ENCODE results near the gene FGF4. TPM values are rescaled to one million over a fixed set of nuclear protein-coding genes. Genes with fewer than 3 reads are reported as not detected.

FGF4 gene
- total and polyA plus RNA-seq, 8 donors, result not detected

- H3K27me3 ChIP-seq, result peaks cover 0 to 41% of the 10 kb centered on the region in 2 donors
- no peaks in the 10 kb centered on the region for H3K4me1 ChIP-seq
- H3K27ac ChIP-seq, result no peak overlapping the region
- no peaks in the 10 kb centered on the region for H3K36me3 ChIP-seq
- intact Hi-C loops (cut with DNase I), result no loop called here
- TF ChIP-seq, protein P1, sequence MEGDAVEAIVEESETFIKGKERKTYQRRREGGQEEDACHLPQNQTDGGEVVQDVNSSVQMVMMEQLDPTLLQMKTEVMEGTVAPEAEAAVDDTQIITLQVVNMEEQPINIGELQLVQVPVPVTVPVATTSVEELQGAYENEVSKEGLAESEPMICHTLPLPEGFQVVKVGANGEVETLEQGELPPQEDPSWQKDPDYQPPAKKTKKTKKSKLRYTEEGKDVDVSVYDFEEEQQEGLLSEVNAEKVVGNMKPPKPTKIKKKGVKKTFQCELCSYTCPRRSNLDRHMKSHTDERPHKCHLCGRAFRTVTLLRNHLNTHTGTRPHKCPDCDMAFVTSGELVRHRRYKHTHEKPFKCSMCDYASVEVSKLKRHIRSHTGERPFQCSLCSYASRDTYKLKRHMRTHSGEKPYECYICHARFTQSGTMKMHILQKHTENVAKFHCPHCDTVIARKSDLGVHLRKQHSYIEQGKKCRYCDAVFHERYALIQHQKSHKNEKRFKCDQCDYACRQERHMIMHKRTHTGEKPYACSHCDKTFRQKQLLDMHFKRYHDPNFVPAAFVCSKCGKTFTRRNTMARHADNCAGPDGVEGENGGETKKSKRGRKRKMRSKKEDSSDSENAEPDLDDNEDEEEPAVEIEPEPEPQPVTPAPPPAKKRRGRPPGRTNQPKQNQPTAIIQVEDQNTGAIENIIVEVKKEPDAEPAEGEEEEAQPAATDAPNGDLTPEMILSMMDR (IDR thresholded peaks at IDR 0.05), result no peak
- peaks cover 0 to 3% of the 10 kb centered on the region in 2 donors for H3K9me3 ChIP-seq
- no peak overlapping the region for H3K4me3 ChIP-seq
- no peak for ATAC-seq
- DNase-seq, result peak in 2 of 4 donors; percentile 5 to 41
Observed at GRCh38 chr11:69760319-69760718, 14.8 kb downstream of the FGF4 start.

GRCh38 chr11:69752890-69753289, 22.3 kb downstream of the FGF4 start:
- intact Hi-C loops (cut with DNase I), result no loop called here
- Histone ChIP-seq H3K36me3 (no peaks in the 10 kb centered on the region), H3K27ac (no peak overlapping the region), H3K9me3 (no peaks in the 10 kb centered on the region), H3K4me3 (no peak overlapping the region), H3K27me3 (peaks cover 0 to 50% of the 10 kb centered on the region in 2 donors), H3K4me1 (no peaks in the 10 kb centered on the region)
- no peak for DNase-seq
- TF ChIP-seq, protein P1 (IDR thresholded peaks at IDR 0.05), result no peak
- no peak for ATAC-seq

- no peak for ATAC-seq
- Histone ChIP-seq H3K4me3 (no peak overlapping the region), H3K4me1 (no peaks in the 10 kb centered on the region), H3K36me3 (no peaks in the 10 kb centered on the region), H3K27ac (no peak overlapping the region), H3K27me3 (peaks cover 0 to 69% of the 10 kb centered on the region in 2 donors), H3K9me3 (no peaks in the 10 kb centered on the region)
- peak in 1 of 4 donors; percentile 72 for DNase-seq
- intact Hi-C loops (cut with DNase I), result no loop called here
- TF ChIP-seq, protein P1 (IDR thresholded peaks at IDR 0.05), result no peak
Observed at GRCh38 chr11:69750875-69751597, 24.1 kb downstream of the FGF4 start.

DNA sequence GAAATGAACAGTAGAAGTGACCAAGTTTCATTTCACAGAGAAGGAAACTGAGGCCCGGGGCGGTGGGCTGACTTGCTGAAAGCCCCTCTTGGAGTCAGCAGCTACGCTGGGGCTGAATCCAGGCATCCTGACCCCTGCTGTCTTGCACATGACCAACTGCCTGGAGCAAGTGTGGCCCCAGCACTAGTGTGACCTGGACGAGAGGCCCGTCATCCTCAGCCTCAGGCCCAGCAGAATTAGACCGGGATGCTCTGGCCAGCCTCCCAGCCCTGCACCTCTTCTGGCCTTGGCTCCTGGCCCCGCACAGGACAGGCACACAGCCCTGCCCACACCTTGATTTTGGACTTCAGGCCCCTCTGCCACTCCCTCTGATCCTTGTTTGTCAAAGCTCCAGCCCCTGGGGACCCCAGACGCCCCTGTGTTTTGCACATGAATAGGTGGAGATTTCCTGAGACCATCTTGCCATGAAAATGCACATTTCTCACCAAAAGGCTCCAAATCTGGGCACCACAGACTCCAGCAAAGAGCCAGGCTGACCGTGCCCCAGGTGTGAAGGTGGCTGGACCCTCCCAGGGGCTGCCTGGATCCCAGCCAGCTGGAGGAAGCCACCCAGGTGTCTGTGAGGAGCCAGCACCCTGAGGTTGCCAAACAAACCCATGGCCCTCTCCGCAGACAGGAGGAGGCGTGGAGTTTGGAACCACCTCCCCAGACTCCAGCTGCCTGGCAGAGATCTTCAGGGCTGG, 24.9 kb downstream of the FGF4 start:
- no peak for ATAC-seq
- TF ChIP-seq, protein P1 (IDR thresholded peaks at IDR 0.05), result no peak
- no peaks in the 10 kb centered on the region for H3K36me3 ChIP-seq
- no peaks in the 10 kb centered on the region for H3K9me3 ChIP-seq
- no peak overlapping the region for H3K27ac ChIP-seq
- no peak overlapping the region for H3K4me3 ChIP-seq
- no peak for DNase-seq
- peaks cover 0 to 76% of the 10 kb centered on the region in 2 donors for H3K27me3 ChIP-seq
- H3K4me1 ChIP-seq, result no peaks in the 10 kb centered on the region
- intact Hi-C loops (cut with DNase I), result no loop called here

DNA sequence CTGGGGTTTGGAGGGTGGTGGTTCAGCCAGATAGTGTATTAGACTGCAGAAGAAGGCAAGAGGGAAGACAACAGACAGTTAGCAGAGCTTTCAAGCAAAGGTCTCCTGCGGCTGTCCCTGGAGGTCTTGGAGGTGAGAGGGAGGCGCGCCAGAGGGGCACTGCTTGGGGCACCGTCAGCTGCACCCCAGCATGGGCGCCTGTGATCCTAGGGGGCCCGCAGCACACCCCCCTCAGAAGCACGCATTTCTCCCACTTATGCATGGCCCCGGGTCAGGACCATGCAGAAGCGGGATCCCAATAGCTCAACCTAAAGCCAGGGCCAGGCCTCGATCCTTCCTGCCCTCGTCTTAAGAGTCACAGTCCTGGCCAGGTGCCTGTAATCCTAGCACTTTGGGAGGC, 26.5 kb downstream of the FGF4 start:
- intact Hi-C loops (cut with DNase I), result no loop called here
- no peak for ATAC-seq
- H3K9me3 ChIP-seq, result no peaks in the 10 kb centered on the region

More for the DNA sequence above, 26.5 kb downstream of the FGF4 start:
- no peak for DNase-seq
- H3K27ac ChIP-seq, result no peak overlapping the region
- H3K4me1 ChIP-seq, result no peaks in the 10 kb centered on the region
- H3K27me3 ChIP-seq, result peaks cover 0 to 79% of the 10 kb centered on the region in 2 donors
- TF ChIP-seq, protein P1 (IDR thresholded peaks at IDR 0.05), result no peak
- no peak overlapping the region for H3K4me3 ChIP-seq
- no peaks in the 10 kb centered on the region for H3K36me3 ChIP-seq
